ENCODE measurements around the gene TPSG1.

The TPSG1 gene

DNA sequence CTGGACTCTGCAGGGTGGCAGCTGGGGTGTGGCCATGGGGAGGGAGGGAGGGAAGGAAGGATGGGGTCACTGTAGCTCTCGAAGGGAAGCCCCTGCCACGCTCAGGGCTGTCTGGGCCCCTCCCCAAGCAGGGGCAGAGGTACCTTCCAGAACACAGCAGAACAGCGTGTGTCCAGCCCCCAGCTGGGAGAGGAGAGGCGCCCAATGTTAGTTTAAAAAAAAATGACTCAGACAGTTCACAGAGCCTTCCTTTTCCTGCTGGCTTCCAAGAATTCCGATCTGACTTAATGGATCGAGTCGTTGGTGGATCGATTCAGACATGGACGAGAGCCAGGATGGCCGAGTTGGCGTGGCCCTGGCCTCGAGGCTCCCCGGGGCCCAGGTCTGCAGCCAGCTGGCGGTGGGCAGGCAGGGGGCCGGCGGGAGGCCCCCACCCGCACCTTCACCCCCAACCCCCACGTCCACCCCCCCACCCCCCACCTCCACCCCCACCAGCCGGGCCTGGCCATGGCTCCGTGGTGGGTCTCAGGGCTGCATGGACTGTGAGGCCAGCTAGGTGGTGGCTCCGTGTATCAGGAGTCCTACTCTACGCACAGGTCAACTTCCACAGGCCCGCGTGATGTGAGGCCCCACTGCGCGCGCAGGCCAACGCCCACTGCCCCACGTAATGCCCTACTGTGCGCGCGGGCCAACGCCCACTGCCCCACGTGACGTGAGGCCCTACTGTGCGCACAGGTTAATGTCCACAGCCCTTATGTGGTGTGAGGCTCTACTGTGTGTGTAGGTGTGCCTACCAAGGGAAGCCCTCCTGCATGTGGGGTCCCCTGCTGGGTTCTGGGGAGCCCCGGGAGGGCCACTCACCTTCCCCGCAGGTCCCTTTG, 50.4 kb downstream of the TPSG1 start:
- DNase-seq = no peak

GRCh38 chr16:1173788-1174451, 51.1 kb downstream of the TPSG1 start:
- DNase-seq = no peak

DNA sequence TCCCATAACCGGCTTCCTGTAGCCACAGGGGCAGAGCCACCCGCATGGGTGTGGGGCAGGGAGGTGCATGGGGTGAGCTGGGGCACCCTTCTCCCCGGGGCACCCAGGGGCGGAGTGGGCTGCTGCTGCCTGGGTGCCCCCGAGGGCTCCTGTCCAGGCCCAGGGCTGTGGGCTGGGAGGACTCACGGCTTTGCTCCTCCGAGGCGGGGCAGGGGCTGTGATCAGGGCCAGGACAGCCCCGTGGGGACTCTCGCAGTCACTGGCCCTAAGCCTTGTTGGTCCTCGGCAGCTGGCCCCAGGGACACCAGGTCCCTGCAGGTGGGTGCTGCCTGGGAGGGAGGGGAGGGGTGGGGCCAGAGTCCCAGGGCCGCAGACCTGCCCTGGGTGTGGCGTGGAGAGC, 52.4 kb downstream of the TPSG1 start:
- no peak for DNase-seq

DNA sequence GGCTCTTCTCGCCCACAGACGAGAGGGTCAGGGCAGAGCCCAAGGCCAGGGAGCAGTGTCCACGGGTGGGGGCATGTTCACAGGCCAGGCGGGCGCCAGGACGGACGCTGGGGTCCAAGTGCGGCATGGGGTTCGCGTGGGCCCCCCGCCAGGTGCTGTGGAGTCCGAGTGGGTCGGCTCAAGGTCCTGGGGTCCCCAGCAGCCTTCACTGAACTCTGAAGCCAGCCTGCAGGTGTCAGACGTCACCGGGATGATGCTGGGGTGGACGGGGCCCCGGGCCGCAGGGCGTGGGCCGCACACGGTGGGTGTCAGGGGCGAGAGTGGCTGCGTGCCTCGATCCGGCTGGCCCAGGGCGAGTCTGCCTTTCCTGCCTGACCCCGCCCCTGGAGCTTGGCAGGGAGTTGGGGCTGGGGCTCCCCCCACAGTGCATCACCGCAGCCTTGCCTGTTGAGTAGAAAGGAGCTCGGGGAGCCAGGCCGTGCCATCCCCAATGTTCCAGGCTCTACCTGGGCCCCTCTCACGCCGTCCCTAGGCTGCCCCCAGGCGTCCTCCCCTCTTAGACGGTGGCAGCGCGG, 53.1 kb downstream of the TPSG1 start:
- no peak for DNase-seq

Measured in CD4-positive, alpha-beta T cell treated with Interleukin-10 for 1 hour (primary cell).